SK-N-MC (cell line): ENCODE measurements around the gene DERL3.

Source experiments
- EZH2 ChIP-seq: fragments of 200-600 bp; sonication (generic); IDR thresholded peaks from one replicate; pipeline ENCODE4 v1.6.1; 2017; ENCODE audit warnings: antibody characterized with exemption
- POLR2AphosphoS5 ChIP-seq: IDR thresholded peaks from 2 replicates; pipeline ENCODE4 v1.6.1; 2012; ENCODE audit warnings: mild to moderate bottlenecking, low read depth, low read length, borderline replicate concordance

- TF ChIP-seq EZH2 (no peak), POLR2AphosphoS5 (no peak)
These were observed 49.7 kb downstream of the DERL3 start for GRCh38 chr22:23789121-23789520.
